NCI-H345 treated with DMSO at 0.1 percent for 48 hours (cell line): Measurements from ENCODE around the gene IGSF23.
"Not testable (repeated sequence)": the region's sequence is repeated elsewhere in the genome, so short reads cannot be mapped to it uniquely, and the experiment has no call there.

Experiments
- DNase-seq: peaks from one replicate; lab custom pipeline; 2025; ENCODE audit not compliant: unreplicated experiment; lab: John Stamatoyannopoulos, UW

IGSF23 gene

GRCh38 chr19:44587963-44588770 is 25.2 kb upstream of the IGSF23 start:
- no peak for DNase-seq

DNA sequence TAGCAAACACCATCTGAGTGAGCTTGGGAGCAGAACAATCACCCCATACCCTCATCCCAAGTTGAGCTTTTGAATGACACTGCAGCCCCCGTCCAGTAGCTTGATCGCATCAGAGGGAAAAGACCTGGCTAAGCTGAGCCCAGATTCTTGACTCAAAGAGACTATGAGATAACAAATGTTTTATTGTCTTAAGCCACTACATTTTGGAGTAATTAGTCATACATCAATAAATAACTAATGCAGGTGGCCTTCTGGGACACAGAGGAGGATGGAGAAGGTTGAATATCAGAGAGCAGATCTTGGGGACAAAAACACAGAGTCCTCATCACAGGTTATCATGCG is 24.6 kb upstream of the IGSF23 start:
- no peak for DNase-seq

DNA sequence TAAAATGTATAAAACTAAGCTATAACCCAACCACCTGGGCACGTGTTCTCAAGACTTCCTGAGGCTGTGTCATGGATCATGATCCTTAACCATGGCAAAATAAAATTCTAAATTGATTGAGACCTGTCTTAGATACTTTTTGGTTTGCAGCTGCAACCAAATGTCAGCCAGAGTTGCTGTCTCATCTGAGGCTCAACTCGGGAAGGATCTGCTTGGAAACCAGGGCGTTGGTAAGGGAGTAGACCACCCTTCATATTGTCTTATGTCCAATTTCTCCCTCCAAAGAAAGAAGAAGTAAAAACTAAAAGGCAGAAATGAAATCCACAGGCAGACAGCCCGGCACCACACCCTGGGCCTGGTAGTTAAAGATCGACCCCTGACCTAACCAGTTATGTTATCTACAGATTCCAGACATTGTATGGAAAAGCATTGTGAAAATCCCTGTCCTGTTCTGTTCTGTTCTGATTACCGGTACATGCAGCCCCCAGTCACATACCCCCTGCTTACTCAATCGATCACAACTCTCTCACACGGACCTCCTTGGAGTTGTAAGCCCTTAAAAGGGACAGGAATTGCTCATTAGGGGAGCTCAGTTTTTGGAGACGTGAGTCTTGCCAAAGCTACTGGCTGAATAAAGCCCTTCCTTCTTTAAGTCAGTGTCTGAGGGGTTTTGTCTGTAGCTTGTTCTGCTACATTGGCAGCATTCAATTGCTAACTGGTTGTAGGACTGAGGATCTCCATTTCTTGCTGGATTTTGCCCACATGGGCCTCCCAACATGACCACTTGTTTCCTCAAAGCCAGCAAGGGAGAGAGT is 22.9 kb upstream of the IGSF23 start:
- no peak for DNase-seq

GRCh38 chr19:44591340-44591993 is 21.9 kb upstream of the IGSF23 start:
- not testable (repeated sequence) for DNase-seq

DNA sequence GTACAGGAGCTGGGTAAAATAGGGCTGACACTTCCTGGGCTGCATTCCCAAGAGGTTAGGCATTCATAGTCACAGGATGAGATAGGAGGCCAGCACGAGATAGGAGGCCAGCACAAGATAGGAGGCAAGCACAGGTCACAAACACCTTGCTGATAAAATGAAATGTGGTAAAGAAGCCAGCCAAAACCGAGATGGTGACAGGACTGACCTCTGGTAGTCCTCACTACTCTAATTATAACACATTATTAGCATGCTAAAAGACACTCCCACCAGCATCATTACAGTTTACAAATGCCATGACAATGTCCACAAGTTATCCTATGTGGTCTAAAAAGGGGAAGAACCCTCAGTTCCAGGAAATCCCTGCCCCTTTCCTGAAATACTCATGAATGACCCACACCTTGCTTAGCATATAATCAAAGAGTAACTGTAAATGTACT is 20.9 kb upstream of the IGSF23 start:
- no peak for DNase-seq

DNA sequence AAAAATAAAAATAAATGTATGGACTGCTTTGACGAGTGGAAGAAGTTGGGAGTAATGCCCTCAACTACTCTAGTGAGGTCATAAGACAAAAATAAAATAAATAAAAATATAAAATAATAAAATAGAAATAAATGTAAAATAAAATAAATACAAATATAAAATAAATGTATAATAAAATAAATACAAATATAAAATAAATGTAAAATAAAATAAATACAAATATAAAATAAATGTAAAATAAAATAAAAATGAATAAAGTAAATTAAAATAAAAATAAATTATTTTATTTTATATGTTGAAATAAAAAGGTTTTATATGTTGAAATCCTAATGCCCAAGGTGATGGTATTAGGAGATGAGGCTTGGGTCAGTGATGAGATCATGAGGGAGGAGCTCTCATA is 20.1 kb upstream of the IGSF23 start:
- DNase-seq, result no peak

DNA sequence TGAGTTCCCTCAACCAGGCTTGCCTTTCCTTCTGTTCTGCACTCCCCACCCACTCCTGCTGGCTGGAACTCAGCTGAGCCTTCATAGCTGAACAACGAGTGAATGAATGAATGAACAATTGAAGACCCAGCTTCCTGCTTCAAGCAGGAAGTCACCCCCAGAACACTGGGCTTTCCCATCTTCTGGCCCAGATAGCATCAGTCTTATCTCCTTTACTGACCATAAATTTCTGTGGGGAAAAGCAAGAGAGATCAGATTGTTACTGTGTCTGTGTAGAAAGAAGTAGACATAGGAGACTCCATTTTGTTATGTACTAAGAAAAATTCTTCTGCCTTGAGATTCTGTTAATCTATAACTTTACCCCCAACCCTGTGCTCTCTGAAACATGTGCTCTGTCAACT is 19.5 kb upstream of the IGSF23 start:
- not testable (repeated sequence) for DNase-seq

- no peak for DNase-seq
These were observed 16.8 kb upstream of the IGSF23 start for GRCh38 chr19:44596428-44597130.

DNA sequence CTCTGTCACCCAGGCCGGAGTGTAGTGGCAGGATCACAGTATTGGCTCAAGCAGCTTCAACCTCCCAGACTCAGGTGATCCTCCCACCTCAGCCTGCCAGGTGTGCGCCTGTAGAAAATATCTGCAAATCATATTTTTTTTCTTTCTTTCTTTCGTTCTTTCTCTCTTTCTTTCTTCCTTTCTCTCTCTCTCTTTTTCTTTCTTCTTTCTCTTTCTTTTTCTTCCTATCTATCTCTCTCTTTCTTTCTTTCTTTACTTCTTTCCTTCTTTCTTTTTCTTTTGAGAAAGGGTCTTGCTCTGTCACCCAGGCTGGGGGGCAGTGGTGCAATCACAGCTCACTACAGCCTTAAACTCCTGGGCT is 16.3 kb upstream of the IGSF23 start:
- DNase-seq, result no peak

DNA sequence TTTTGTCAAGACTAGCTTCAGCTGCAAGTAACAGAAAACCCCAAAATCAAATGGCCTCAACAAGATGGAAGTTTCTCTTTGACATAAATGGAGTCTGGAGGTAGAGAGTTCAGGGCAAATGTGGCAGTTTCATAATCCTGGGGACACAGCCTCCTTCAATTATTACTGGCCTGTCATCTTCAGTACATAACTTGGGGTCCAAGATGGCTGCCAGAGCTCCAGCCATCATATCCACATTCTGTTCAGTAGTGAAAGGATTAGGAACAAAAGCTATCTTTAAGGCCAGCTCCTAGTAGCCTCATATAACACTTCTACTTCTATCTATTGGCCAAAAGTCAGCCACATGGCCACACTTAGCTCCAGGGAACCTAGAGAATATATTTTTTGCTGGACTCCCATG is 15.0 kb upstream of the IGSF23 start:
- no peak for DNase-seq

GRCh38 chr19:44598880-44599279 is 14.5 kb upstream of the IGSF23 start:
- no peak for DNase-seq

DNA sequence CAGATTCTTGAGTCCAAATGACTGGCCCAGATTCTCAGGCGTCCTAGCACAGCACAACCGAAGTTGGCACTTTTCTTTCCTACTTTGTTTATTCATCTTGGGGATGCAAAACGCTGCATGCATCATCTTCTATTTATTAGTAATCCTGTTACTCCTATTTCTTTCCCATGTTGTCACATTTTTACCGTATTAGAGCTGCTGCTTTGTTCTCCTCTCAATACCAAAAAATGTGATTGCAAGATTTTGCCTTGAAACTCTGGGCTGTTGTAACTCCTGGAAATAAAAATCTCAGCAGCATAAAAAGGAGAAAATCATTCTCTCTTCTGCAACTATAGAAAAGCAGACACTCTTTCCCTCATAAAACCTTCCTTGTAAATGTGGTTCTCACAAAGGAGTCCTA is 12.9 kb upstream of the IGSF23 start:
- no peak for DNase-seq

- no peak for DNase-seq
These were observed 11.3 kb upstream of the IGSF23 start for GRCh38 chr19:44602081-44602480.

GRCh38 chr19:44603201-44603945 is 10.0 kb upstream of the IGSF23 start:
- no peak for DNase-seq

- DNase-seq, result no peak
These were observed 9.1 kb upstream of the IGSF23 start for GRCh38 chr19:44604241-44604640.

GRCh38 chr19:44605547-44605946 is 7.8 kb upstream of the IGSF23 start:
- DNase-seq, result no peak

DNA sequence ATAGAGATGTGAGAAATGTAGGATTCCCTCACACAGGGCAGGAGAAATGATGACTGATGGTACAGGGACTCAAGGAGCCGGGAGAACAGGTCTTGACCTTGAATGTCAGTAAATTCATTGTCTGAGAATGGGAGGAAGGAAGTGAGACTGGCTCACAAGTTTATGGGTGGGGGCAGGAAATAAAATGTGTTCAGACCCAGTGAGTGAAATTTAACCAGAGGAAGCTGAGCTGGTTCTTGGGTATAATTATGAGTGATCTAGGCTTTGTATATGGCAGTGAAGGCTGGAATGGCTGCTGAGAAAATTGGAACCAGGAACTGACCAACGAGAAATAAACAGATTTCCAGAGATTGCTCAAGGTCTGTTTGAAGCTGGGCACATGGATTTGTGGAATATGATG is 6.3 kb upstream of the IGSF23 start:
- no peak for DNase-seq

- no peak for DNase-seq
These were observed 5.4 kb upstream of the IGSF23 start for GRCh38 chr19:44607917-44608316.

DNA sequence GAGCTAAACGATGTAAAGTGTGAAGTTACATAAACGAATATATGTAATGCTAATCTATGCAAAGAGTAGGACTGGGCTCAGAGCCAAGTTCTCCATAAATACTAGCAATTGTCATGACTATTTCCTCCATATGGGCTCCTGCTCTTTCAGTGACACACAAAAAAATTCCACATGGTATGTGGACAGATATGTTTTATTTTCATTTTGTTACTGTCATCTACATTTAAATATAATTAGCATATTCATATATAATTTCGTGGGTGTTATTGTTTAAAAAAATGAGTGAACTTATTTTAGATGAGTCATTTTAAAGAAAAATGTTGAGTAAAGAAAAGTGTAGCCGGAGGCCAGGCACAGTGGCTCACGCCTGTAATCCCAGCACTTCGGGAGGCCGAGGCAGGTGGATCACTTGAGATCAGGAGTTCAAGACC is 5.0 kb upstream of the IGSF23 start:
- no peak for DNase-seq

DNA sequence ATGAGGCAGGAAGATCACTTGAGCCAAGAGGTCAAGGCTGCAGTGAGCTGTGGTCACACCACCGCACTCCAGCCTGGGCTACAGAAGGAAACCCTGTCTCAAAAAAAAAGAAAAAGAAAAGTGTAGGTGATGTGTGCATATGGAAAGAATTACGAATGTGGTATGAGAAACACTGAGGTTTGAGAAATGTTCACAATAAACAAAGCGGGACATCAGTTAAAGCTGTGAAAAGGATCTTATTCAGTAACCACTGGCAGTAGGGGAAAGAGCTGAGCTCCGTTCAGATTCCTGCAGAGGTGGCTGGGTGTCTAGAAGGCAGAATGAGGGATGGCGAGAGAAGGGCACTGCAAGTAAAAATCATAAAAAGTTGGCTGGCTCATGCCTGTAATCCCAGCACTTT is 4.1 kb upstream of the IGSF23 start:
- no peak for DNase-seq

- DNase-seq, result not testable (repeated sequence)
These were observed 2.9 kb upstream of the IGSF23 start for GRCh38 chr19:44610497-44610896.
